IMR-90 (cell line): Measurements from ENCODE around the gene COLEC11.

Source experiments
- CTCF ChIP-seq: conservative IDR thresholded peaks from 2 replicates; pipeline ENCODE4 v1.5.1; 2012; ENCODE audit warnings: mild to moderate bottlenecking, low read depth, low read length, improper control_type of control experiment
- MAFK ChIP-seq: IDR thresholded peaks from 2 replicates; pipeline ENCODE4 v1.6.1; 2012; ENCODE audit warnings: low read depth, low read length, improper control_type of control experiment
- MAZ ChIP-seq: IDR thresholded peaks from 2 replicates; pipeline ENCODE4 v1.6.1; 2012; ENCODE audit warnings: low read depth, mild to moderate bottlenecking, low read length, improper control_type of control experiment, moderate library complexity, borderline replicate concordance
- RCOR1 ChIP-seq: IDR thresholded peaks from 2 replicates; pipeline ENCODE4 v1.6.1; 2012; ENCODE audit warnings: mild to moderate bottlenecking, low read length, improper control_type of control experiment; ENCODE audit not compliant: insufficient replicate concordance
- RFX5 ChIP-seq: IDR thresholded peaks from 2 replicates; pipeline ENCODE4 v1.8.0; 2012; ENCODE audit warnings: low read depth, mild to moderate bottlenecking, low read length, moderate library complexity
- SMC3 ChIP-seq: fragments of 150-350 bp; IDR thresholded peaks from 2 replicates; pipeline ENCODE4 v1.6.1; 2016; ENCODE audit warnings: low read depth, mild to moderate bottlenecking, antibody characterized with exemption, low read length, moderate library complexity
- TF ChIP-seq, protein P1 (sequence below): fragments of 150-350 bp; IDR thresholded peaks from 2 replicates; pipeline ENCODE4 v1.6.1; 2016; ENCODE audit warnings: low read depth, mild to moderate bottlenecking, low read length, moderate library complexity, borderline replicate concordance

GRCh38 chr2:3584076-3584475, 10.8 kb upstream of the COLEC11 start:
- TF ChIP-seq CTCF, result no peak
- TF ChIP-seq RCOR1, result no peak
- no peak for TF ChIP-seq SMC3
- TF ChIP-seq MAZ, result no peak
- TF ChIP-seq MAFK, result no peak
- TF ChIP-seq, protein P1, sequence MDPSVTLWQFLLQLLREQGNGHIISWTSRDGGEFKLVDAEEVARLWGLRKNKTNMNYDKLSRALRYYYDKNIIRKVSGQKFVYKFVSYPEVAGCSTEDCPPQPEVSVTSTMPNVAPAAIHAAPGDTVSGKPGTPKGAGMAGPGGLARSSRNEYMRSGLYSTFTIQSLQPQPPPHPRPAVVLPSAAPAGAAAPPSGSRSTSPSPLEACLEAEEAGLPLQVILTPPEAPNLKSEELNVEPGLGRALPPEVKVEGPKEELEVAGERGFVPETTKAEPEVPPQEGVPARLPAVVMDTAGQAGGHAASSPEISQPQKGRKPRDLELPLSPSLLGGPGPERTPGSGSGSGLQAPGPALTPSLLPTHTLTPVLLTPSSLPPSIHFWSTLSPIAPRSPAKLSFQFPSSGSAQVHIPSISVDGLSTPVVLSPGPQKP, result no peak
- no peak for TF ChIP-seq RFX5
